Activated naive CD4-positive, alpha-beta T cell treated with anti-CD3 and anti-CD28 coated beads, Interleukin-2, amount 50 U/mL, for 24 hours (primary cell): ENCODE results near the gene KCNN3.

ENCODE experiments used
- H3K27ac Mint-ChIP-seq: one replicate; pipeline ENCODE4 v1.8.0; 2021; ENCODE audit warnings: mild to moderate bottlenecking, mixed read lengths
- H3K27me3 Mint-ChIP-seq: one replicate; pipeline ENCODE4 v1.8.0; 2021; ENCODE audit warnings: mixed read lengths
- H3K36me3 Mint-ChIP-seq: one replicate; pipeline ENCODE4 v1.8.0; 2021; ENCODE audit warnings: mixed read lengths
- H3K4me1 Mint-ChIP-seq: one replicate; pipeline ENCODE4 v1.8.0; 2021; ENCODE audit warnings: mixed read lengths
- H3K4me3 Mint-ChIP-seq: one replicate; pipeline ENCODE4 v1.8.0; 2021; ENCODE audit warnings: mild to moderate bottlenecking, mixed read lengths
- H3K9me3 Mint-ChIP-seq: one replicate; pipeline ENCODE4 v1.8.0; 2021; ENCODE audit warnings: mixed read lengths

Gene KCNN3

DNA sequence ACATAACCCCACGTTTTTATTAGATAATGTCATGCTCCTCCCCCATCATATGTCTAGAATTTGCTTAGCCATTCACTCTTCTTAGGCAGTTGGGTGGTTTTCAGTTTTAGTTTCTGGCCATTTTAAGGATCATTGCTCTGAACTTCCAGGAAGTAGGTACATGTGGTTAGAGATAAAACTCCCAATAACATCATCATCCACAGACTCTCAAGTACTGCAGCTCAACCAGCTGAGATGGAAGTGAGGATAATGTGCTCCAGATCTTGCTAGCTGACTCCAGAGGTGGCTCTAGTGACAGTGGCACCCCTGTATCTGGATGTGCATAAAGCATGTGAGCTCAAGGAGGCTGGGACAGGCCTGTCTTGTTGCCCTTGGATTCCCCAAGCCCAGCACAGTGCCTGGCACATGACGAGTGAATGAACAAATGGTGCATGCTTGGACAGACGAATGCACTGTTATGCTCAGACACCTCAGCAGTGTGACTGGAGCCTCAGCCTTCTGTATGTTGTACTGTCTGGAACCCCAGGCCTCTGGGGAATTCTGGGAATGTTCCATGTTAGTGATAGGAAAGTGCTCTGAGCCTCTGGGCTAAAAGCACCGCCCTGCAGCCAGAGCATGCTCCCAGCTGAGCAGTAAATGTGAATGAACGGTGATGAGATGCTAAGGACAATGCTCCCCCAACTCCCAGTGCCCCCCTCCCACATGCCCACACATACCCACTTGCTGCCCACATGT, 16.4 kb upstream of the KCNN3 start:
- Mint-ChIP-seq H3K27ac (no peak overlapping the region), H3K27me3 (no peaks in the 10 kb centered on the region), H3K36me3 (no peaks in the 10 kb centered on the region), H3K4me1 (peaks cover 2% of the 10 kb centered on the region), H3K9me3 (no peaks in the 10 kb centered on the region), H3K4me3 (no peak overlapping the region)

DNA sequence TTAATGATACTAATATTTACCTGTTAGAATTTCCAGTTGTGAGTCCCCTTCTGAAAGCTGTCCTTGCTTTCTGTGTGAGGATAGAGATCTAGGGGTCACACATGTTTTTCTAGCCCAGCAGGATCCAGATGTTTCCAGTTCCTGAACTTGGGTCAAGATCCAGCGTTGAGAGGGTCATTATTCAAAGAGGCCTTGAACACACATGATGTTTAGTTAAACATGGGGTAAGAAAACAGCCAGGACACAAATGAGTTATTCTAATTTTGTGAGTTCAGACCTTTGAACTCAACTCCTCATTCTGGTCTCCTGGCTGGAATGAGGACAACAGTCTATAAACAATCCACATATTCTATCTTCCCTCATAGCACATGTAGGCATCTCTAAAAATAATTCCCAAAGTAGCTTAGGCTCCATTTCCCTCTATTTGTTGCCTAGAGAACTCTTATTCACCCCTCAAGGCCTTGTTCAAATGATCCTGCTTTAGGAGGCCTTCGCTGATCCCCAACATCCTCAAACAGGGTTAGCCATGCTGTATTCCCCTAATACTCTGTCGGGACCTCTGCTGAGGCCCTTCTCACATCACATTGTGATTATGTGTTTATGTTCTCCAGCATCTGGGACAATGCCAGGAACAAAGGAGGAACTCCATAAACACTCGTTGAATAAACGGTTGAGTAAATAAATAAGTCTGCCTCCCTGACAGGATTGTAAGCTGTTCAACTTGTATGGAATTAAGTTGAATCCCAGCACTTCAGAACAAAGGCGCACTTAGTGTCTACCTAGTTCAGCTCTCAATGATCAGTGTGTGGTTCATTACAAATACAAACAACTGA, 15.0 kb upstream of the KCNN3 start:
- no peaks in the 10 kb centered on the region for H3K27me3 Mint-ChIP-seq
- no peaks in the 10 kb centered on the region for H3K36me3 Mint-ChIP-seq
- H3K9me3 Mint-ChIP-seq: no peaks in the 10 kb centered on the region
- H3K4me3 Mint-ChIP-seq: no peak overlapping the region
- no peak overlapping the region for H3K27ac Mint-ChIP-seq
- H3K4me1 Mint-ChIP-seq: no peaks in the 10 kb centered on the region

DNA sequence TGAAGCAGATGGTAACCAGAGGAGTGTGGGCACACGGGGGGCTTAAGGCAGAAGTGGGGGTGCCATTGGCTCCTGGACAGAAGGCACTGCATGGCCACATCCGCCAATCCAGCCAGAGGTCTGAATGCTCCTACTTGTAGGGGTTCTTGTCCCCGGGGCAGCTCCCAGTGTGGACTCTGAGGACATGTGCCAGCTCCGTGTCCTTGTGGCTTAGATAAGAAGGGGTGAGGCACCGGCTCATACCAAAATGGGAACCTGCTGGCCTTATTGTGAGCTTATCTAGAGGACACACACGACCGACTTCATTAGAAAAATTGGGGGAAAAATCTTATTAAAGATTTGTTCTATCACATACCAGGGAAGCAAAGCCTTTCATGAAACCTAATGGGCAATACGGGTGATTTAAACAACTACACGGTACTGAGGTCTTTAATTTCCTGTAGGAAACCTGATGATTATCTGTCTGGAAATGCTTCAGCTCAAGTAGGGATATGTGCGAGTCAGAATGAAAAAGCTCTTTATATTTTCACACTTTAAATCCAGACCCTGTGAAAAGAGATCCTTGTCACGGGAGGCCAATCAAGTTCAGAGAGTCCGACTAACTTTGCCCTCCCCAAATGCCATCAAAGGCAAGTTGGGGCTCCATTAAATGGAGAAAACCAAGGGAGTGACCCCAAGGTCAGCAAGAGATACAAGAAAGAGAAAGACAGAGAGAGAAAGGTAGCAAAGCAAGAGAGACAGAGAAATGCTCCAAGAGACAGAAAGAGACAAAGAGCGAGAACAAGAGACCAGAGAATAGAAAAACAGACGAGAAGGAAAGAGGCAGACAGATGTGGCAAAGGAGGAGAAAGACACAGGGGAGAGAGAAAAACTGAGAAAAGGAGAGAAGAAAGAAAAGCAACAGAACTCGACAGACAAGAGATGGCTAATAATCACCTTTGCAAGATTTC, 14.1 kb upstream of the KCNN3 start:
- no peaks in the 10 kb centered on the region for H3K27me3 Mint-ChIP-seq
- H3K4me3 Mint-ChIP-seq: no peak overlapping the region
- no peaks in the 10 kb centered on the region for H3K36me3 Mint-ChIP-seq
- no peaks in the 10 kb centered on the region for H3K9me3 Mint-ChIP-seq
- no peak overlapping the region for H3K27ac Mint-ChIP-seq
- no peaks in the 10 kb centered on the region for H3K4me1 Mint-ChIP-seq

DNA sequence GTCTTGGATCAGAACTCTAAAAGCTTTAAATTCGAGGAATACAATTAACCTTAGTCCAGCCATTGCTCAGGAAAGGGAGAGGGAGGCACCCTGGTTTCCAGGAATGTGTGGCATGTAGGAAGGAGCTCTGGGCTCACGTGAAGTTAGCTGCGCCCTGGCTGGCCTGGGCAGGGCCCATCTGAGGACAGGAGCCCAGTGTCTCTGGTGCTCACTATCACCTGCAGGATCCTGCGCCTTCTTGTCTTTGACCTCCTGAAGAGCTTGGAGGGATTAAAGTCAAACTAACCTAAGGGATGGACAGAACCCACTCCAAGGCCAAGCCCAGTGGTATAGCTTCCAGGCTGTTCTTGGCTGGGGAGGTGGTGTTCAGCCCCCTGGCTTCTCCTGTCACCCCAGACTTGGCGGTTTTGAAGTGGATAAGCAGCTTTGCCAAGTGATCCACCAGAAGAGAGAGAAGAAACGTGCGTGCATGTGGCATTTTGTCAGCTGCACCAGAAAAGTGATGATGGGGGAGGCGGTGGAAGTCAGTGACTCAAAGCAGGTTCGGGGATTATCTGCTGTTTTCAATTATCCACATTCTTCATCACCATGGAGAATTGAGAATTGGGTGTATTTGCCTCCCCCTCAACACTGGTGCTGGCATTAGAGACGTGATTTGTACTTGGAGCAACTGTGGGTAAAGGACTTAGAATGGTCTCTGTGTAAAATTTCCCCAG, 11.9 kb upstream of the KCNN3 start:
- no peaks in the 10 kb centered on the region for H3K4me1 Mint-ChIP-seq
- H3K9me3 Mint-ChIP-seq: no peaks in the 10 kb centered on the region
- H3K4me3 Mint-ChIP-seq: no peak overlapping the region
- H3K27ac Mint-ChIP-seq: no peak overlapping the region
- no peaks in the 10 kb centered on the region for H3K36me3 Mint-ChIP-seq
- no peaks in the 10 kb centered on the region for H3K27me3 Mint-ChIP-seq

DNA sequence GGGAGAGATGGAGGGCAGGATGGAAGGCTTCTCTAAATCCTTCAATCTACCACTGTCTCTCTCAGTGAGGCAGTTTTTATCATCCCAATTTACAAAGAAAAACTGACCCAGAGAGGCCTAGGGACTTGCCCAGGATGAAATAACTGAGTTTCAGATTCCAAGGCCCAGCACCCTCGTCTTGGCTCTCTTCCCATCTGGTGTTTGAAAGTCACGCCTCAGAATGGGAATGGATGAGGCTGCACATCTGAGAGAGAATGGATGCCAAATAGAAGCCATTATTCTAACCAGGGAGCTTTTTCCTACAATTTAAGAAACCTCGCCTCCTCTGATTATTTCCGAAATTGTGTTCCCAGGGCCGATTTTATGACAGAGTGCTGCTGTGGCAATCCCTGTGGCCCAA, 10.6 kb upstream of the KCNN3 start:
- H3K4me1 Mint-ChIP-seq: no peaks in the 10 kb centered on the region
- H3K27ac Mint-ChIP-seq: no peak overlapping the region
- H3K9me3 Mint-ChIP-seq: no peaks in the 10 kb centered on the region
- no peaks in the 10 kb centered on the region for H3K27me3 Mint-ChIP-seq
- no peak overlapping the region for H3K4me3 Mint-ChIP-seq
- no peaks in the 10 kb centered on the region for H3K36me3 Mint-ChIP-seq

DNA sequence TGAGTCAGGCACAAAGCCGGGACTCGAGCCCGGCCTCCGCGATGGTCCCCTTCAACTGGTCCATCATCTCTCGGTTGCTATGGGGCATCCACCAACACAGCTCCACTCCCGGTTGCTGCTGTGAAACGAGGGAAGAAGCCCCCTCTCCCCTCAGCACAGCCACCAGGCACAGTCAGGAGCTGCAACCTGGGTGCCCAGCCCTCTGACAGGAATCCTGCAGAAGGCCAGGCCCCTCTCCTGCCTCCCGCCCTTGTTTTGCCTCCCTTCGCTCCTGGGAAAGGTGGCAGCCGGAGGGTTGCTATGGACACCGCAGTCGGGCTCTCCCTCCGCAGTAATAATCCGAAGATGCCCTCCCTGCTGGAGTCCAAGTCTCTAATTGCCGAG, 8.9 kb upstream of the KCNN3 start:
- H3K4me3 Mint-ChIP-seq: no peak overlapping the region
- H3K27ac Mint-ChIP-seq: no peak overlapping the region
- H3K36me3 Mint-ChIP-seq: no peaks in the 10 kb centered on the region
- no peaks in the 10 kb centered on the region for H3K27me3 Mint-ChIP-seq
- H3K4me1 Mint-ChIP-seq: no peaks in the 10 kb centered on the region
- H3K9me3 Mint-ChIP-seq: no peaks in the 10 kb centered on the region

DNA sequence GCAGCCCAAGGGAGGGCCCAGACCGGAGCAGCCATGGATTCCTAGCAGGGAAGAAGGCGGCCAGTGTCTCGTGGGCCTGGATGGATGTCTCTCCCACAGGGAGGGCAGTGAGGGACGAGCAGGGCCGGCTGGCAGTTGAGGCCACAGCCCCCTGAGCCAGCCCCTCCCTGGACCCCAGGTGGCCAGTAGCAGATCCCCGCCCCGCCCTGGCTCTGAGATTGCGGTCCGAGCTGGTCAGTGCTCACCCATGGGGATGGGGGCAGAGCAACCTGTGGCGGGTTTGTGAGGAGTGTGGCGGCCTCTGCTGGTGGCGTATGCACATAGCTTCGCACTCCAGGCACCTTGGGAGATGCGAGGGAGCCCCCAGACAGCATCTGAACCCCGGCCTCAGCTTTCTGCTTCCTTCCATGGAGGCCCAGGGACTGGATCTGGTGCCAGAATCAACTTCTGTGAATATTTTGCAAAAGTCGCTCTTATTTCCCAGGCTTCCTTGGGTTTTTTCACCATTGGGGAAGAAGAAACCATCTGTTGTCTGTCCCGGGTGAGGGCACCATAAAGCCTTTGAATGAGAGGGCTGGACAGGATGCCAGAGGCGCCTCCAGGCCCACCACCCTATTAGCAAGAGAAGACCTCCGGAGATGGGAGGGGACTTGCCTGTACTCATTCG, 8.4 kb upstream of the KCNN3 start:
- Mint-ChIP-seq H3K4me3 (no peak overlapping the region), H3K9me3 (no peaks in the 10 kb centered on the region), H3K36me3 (no peaks in the 10 kb centered on the region), H3K27me3 (no peaks in the 10 kb centered on the region), H3K4me1 (no peaks in the 10 kb centered on the region), H3K27ac (no peak overlapping the region)

DNA sequence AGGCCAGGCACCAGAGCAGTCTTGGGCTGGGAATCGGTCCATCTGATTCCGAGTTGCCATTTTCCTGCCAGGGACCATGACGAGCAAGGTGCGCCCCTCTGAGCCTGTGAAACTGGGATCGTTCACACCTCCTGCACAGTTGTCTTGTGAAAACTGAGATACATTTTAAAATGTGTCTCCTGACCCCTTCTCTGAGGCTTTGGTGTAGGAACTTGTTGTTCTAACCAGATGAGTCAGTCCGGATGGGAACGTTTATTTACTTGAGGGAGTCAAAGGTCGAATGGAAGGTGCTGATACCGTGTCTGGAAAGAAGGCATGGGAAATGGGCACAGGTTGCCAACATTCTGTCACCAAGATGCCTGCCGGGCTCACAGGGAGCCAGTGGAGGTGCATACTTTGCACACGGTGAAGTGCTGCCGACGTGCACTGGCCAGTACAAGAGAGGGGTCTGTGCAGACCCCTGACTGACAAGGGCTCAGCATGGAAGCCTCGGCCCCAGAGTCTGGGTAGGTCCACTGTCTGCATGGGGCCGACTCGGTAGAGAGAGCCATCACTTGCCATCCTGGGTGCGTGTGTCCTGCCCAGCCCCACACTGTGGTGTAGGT, 7.4 kb upstream of the KCNN3 start:
- Mint-ChIP-seq H3K27me3 (no peaks in the 10 kb centered on the region), H3K4me3 (no peak overlapping the region), H3K36me3 (no peaks in the 10 kb centered on the region), H3K27ac (no peak overlapping the region), H3K4me1 (no peaks in the 10 kb centered on the region), H3K9me3 (no peaks in the 10 kb centered on the region)

DNA sequence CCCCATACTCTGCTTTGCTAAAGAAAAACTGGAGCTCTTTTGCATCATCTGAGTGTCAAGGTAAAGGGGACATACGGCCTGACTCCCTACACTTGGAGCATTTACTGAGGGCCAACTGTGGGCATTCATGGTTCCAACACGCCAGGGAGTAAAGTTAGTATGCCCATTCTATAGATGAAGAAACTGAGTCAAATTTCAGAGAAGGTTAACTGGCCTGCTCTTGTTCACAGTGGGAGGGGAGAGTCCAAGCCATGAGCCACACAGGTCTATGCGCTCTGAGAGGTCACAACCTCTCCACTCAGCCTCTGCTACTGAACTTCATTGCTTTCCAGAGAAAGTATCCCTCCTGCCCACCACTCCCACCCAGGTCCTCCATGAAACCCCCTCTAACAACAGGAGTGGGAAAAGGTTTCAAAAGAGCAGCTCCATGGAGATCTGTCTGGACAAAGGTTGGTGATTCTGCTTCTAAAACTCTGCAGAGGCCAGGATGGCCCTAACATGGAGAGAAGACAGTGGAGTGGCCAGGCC, 6.8 kb upstream of the KCNN3 start:
- Mint-ChIP-seq H3K4me1 (no peaks in the 10 kb centered on the region), H3K27me3 (no peaks in the 10 kb centered on the region), H3K27ac (no peak overlapping the region), H3K4me3 (no peak overlapping the region), H3K36me3 (no peaks in the 10 kb centered on the region), H3K9me3 (no peaks in the 10 kb centered on the region)

DNA sequence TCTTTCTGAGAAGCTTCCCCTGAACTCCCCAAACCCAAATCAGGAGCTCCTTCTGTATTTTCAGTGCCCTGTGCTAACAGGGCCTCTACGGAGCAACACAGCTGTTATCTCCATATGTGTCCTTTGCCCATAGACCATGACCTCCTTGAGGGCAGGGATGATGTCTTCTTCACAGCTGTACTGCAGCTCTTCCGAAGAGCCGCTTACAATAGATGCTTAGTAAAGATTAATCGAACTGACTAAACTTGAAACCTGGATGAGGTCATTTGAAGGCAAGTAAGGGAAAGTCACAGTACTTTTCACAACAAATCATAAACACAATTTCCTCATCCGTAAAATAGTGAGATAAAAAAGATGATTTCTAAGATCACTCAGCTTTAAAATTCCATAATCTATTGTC, 4.4 kb upstream of the KCNN3 start:
- H3K9me3 Mint-ChIP-seq: no peaks in the 10 kb centered on the region
- peaks cover 18% of the 10 kb centered on the region for H3K4me1 Mint-ChIP-seq
- H3K27me3 Mint-ChIP-seq: peaks cover 4% of the 10 kb centered on the region
- H3K36me3 Mint-ChIP-seq: no peaks in the 10 kb centered on the region
- no peak overlapping the region for H3K27ac Mint-ChIP-seq
- H3K4me3 Mint-ChIP-seq: no peak overlapping the region

DNA sequence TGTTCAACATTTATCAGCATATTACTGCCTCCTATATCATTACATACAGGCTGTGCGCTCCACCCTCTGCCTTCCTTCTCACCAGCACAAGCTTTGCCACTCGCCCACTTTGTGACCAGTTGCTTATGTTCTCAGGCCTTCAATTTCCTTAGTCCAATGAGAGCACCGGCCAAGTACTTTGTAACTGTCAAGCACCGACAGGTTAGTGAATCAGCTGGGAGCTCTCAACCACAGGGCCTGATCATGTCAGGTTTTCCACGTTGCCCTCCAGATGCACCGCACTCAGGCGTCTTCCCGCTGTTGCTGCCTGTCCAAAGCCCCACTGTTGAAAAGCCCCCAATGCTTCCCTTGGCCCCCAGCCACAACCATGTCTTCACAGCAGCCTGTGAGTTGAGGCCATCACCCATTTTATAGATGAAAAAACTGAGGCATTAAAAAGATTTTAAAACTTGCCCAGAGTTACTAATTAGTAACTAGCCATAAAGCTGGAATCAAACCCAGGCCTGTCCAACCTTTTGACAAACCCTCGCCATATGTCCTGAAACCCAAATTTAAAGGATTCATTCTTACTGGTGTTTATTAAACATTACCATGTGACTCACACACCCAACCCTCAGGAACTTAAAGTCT, 3.4 kb upstream of the KCNN3 start:
- Mint-ChIP-seq H3K4me1 (peaks cover 27% of the 10 kb centered on the region), H3K36me3 (no peaks in the 10 kb centered on the region), H3K9me3 (no peaks in the 10 kb centered on the region), H3K27me3 (peaks cover 14% of the 10 kb centered on the region), H3K27ac (no peak overlapping the region), H3K4me3 (no peak overlapping the region)

DNA sequence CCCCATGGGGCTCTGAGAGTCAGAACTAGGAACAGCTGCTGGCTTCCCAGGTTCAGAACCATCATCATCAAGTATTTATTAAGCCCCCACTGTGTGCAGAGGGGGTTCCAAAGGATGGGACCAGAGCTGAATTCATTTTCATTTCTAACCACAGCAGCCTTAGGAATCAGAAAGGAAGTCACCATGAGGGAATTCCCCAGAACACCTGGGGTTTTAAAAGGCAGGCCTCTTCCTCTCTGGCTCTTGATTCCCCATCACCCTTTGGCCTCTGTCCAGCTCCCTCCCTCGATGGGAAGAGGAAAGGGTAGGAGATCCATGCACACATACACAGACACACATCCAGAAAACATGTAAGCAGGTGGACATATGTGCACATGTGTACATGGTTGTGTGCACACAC, 1.3 kb upstream of the KCNN3 start:
- peaks cover 16% of the 10 kb centered on the region for H3K27me3 Mint-ChIP-seq
- H3K4me3 Mint-ChIP-seq: no peak overlapping the region
- no peaks in the 10 kb centered on the region for H3K9me3 Mint-ChIP-seq
- H3K4me1 Mint-ChIP-seq: peaks cover 32% of the 10 kb centered on the region
- H3K36me3 Mint-ChIP-seq: no peaks in the 10 kb centered on the region
- no peak overlapping the region for H3K27ac Mint-ChIP-seq

DNA sequence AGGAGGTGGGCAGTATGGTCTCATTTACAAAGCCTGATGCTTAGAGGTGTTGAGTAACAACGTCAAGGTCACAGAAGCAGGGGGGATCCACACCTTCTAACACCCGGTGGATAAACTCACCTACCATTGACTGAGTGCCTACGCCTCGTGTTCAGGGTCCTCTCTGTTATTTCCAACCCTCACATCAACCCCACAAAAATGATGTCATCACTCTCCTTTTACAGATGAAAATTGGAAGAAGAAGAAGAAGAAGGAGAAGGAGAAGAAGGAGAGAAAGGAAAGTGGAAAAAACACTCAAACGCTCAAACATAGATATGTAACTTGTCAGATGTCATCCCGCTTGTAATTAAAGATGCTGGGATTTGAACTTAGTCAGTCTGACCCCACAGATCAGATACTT, 653 bp upstream of the KCNN3 start:
- H3K9me3 Mint-ChIP-seq: no peaks in the 10 kb centered on the region
- no peaks in the 10 kb centered on the region for H3K36me3 Mint-ChIP-seq
- H3K4me3 Mint-ChIP-seq: no peak overlapping the region
- peaks cover 37% of the 10 kb centered on the region for H3K4me1 Mint-ChIP-seq
- peaks cover 16% of the 10 kb centered on the region for H3K27me3 Mint-ChIP-seq
- no peak overlapping the region for H3K27ac Mint-ChIP-seq
